ENCODE data around the gene ACOX3.
A peak's percentile ranks its signal among the peaks of the same experiment; 100 is the strongest.

ACOX3 gene

GRCh38 chr4:8472158-8472688 lies 31.7 kb upstream of the ACOX3 start:
- no peaks in the 10 kb centered on the region for H3K27me3 Mint-ChIP-seq
- no peaks in the 10 kb centered on the region for H3K4me1 Mint-ChIP-seq
- peaks cover 4% of the 10 kb centered on the region for H3K36me3 Mint-ChIP-seq
- peak overlapping the region; percentile 31 for H3K27ac Mint-ChIP-seq
- no peaks in the 10 kb centered on the region for H3K9me3 Mint-ChIP-seq
- no peak overlapping the region for H3K4me3 Mint-ChIP-seq

GRCh38 chr4:8471211-8471875 lies 30.8 kb upstream of the ACOX3 start:
- Mint-ChIP-seq H3K4me3 (no peak overlapping the region), H3K9me3 (no peaks in the 10 kb centered on the region), H3K27me3 (no peaks in the 10 kb centered on the region), H3K4me1 (no peaks in the 10 kb centered on the region), H3K36me3 (peaks cover 1% of the 10 kb centered on the region), H3K27ac (no peak overlapping the region)

- Mint-ChIP-seq H3K36me3 (peaks cover 1% of the 10 kb centered on the region), H3K27ac (no peak overlapping the region), H3K4me3 (no peak overlapping the region), H3K27me3 (no peaks in the 10 kb centered on the region), H3K9me3 (no peaks in the 10 kb centered on the region), H3K4me1 (no peaks in the 10 kb centered on the region)
These were observed 30.0 kb upstream of the ACOX3 start for GRCh38 chr4:8470451-8471024.

GRCh38 chr4:8469550-8469949 lies 29.0 kb upstream of the ACOX3 start:
- Mint-ChIP-seq H3K27me3 (no peaks in the 10 kb centered on the region), H3K9me3 (no peaks in the 10 kb centered on the region), H3K36me3 (peaks cover 1% of the 10 kb centered on the region), H3K4me3 (no peak overlapping the region), H3K27ac (no peak overlapping the region), H3K4me1 (no peaks in the 10 kb centered on the region)

GRCh38 chr4:8468746-8469535 lies 28.4 kb upstream of the ACOX3 start:
- no peaks in the 10 kb centered on the region for H3K27me3 Mint-ChIP-seq
- no peaks in the 10 kb centered on the region for H3K4me1 Mint-ChIP-seq
- H3K36me3 Mint-ChIP-seq, result peaks cover 1% of the 10 kb centered on the region
- H3K9me3 Mint-ChIP-seq, result no peaks in the 10 kb centered on the region
- H3K27ac Mint-ChIP-seq, result no peak overlapping the region
- no peak overlapping the region for H3K4me3 Mint-ChIP-seq

GRCh38 chr4:8467016-8467415 lies 26.5 kb upstream of the ACOX3 start:
- H3K27me3 Mint-ChIP-seq, result no peaks in the 10 kb centered on the region
- H3K27ac Mint-ChIP-seq, result no peak overlapping the region
- no peak overlapping the region for H3K4me3 Mint-ChIP-seq
- H3K9me3 Mint-ChIP-seq, result no peaks in the 10 kb centered on the region
- H3K36me3 Mint-ChIP-seq, result peaks cover 3% of the 10 kb centered on the region
- H3K4me1 Mint-ChIP-seq, result no peaks in the 10 kb centered on the region

GRCh38 chr4:8465615-8466611 lies 25.4 kb upstream of the ACOX3 start:
- Mint-ChIP-seq H3K4me3 (no peak overlapping the region), H3K27me3 (no peaks in the 10 kb centered on the region), H3K9me3 (no peaks in the 10 kb centered on the region), H3K4me1 (no peaks in the 10 kb centered on the region), H3K27ac (no peak overlapping the region), H3K36me3 (peaks cover 3% of the 10 kb centered on the region)

- Mint-ChIP-seq H3K4me1 (no peaks in the 10 kb centered on the region), H3K27me3 (no peaks in the 10 kb centered on the region), H3K27ac (no peak overlapping the region), H3K4me3 (no peak overlapping the region), H3K9me3 (no peaks in the 10 kb centered on the region), H3K36me3 (peaks cover 2% of the 10 kb centered on the region)
These were observed 23.9 kb upstream of the ACOX3 start for GRCh38 chr4:8464381-8464780.

- H3K4me1 Mint-ChIP-seq, result no peaks in the 10 kb centered on the region
- no peak overlapping the region for H3K27ac Mint-ChIP-seq
- H3K9me3 Mint-ChIP-seq, result no peaks in the 10 kb centered on the region
- no peaks in the 10 kb centered on the region for H3K27me3 Mint-ChIP-seq
- peaks cover 1% of the 10 kb centered on the region for H3K36me3 Mint-ChIP-seq
- H3K4me3 Mint-ChIP-seq, result no peak overlapping the region
These were observed 23.3 kb upstream of the ACOX3 start for GRCh38 chr4:8463811-8464210.

- Mint-ChIP-seq H3K36me3 (peaks cover 10% of the 10 kb centered on the region), H3K27ac (no peak overlapping the region), H3K27me3 (no peaks in the 10 kb centered on the region), H3K4me3 (no peak overlapping the region), H3K9me3 (no peaks in the 10 kb centered on the region), H3K4me1 (no peaks in the 10 kb centered on the region)
These were observed 21.1 kb upstream of the ACOX3 start for GRCh38 chr4:8461616-8462015.

GRCh38 chr4:8461086-8461485 lies 20.6 kb upstream of the ACOX3 start:
- Mint-ChIP-seq H3K36me3 (peaks cover 10% of the 10 kb centered on the region), H3K4me3 (no peak overlapping the region), H3K27ac (no peak overlapping the region), H3K27me3 (no peaks in the 10 kb centered on the region), H3K4me1 (no peaks in the 10 kb centered on the region), H3K9me3 (no peaks in the 10 kb centered on the region)

- Mint-ChIP-seq H3K4me3 (no peak overlapping the region), H3K36me3 (peaks cover 10% of the 10 kb centered on the region), H3K27me3 (no peaks in the 10 kb centered on the region), H3K27ac (no peak overlapping the region), H3K4me1 (no peaks in the 10 kb centered on the region), H3K9me3 (no peaks in the 10 kb centered on the region)
These were observed 19.4 kb upstream of the ACOX3 start for GRCh38 chr4:8459867-8460445.

GRCh38 chr4:8457646-8458252 lies 17.2 kb upstream of the ACOX3 start:
- Mint-ChIP-seq H3K9me3 (no peaks in the 10 kb centered on the region), H3K27ac (no peak overlapping the region), H3K4me3 (no peak overlapping the region), H3K27me3 (no peaks in the 10 kb centered on the region), H3K36me3 (peaks cover 9% of the 10 kb centered on the region), H3K4me1 (no peaks in the 10 kb centered on the region)

- Mint-ChIP-seq H3K9me3 (no peaks in the 10 kb centered on the region), H3K4me1 (no peaks in the 10 kb centered on the region), H3K36me3 (peaks cover 14% of the 10 kb centered on the region), H3K4me3 (no peak overlapping the region), H3K27me3 (no peaks in the 10 kb centered on the region), H3K27ac (no peak overlapping the region)
These were observed 13.4 kb upstream of the ACOX3 start for GRCh38 chr4:8453957-8454356.

Data from activated naive CD4-positive, alpha-beta T cell treated with anti-CD3 and anti-CD28 coated beads, Interleukin-2, amount 50 U/mL, for 24 hours (primary cell).